A673 (cell line): ENCODE data around the gene MS4A4A.
A peak's percentile ranks its signal among the peaks of the same experiment; 100 is the strongest.

Experiments
- CTCF ChIP-seq: fragments of 300-800, 200-600 bp; sonication (generic); conservative IDR thresholded peaks from 2 replicates; pipeline ENCODE4 v1.5.1; 2017; ENCODE audit warnings: low read depth, mild to moderate bottlenecking, antibody characterized with exemption, low read length, moderate library complexity, mixed read lengths
- EZH2 ChIP-seq: fragments of 200-600 bp; sonication (generic); IDR thresholded peaks from 2 replicates; pipeline ENCODE4 v1.6.1; 2017; ENCODE audit warnings: borderline replicate concordance, low read depth, mild to moderate bottlenecking, mixed read lengths, antibody characterized with exemption, low read length; ENCODE audit not compliant: poor library complexity, severe bottlenecking

GRCh38 chr11:60345489-60345888 is 65.0 kb downstream of the MS4A4A start:
- TF ChIP-seq EZH2 (no peak), CTCF (peak; percentile 67)
